Activated naive CD4-positive, alpha-beta T cell treated with anti-CD3 and anti-CD28 coated beads, Interleukin-2, amount 10 ng/mL, durations not matched to agents 5 hours and 36 hours (primary cell): Measurements from ENCODE around the gene METTL3. TPM values are rescaled to one million over a fixed set of nuclear protein-coding genes. Genes with fewer than 3 reads are reported as not detected.

ENCODE experiments used
- total RNA-seq, 2 experiments: library from RNA; stranded (reverse); gene quantifications; one replicate each; pipeline ENCODE4 v1.2.3, GENCODE V29; 2021

METTL3 gene
- 10 to 100 TPM; 74.7 to 77.7 TPM for total RNA-seq

GRCh38 chr14:21510735-21511657 is at the start of gene METTL3:
TSS of gene METTL3 (minus strand) at chr14:21511340. CDS start at chr14:21511223, 117 bp downstream.

DNA sequence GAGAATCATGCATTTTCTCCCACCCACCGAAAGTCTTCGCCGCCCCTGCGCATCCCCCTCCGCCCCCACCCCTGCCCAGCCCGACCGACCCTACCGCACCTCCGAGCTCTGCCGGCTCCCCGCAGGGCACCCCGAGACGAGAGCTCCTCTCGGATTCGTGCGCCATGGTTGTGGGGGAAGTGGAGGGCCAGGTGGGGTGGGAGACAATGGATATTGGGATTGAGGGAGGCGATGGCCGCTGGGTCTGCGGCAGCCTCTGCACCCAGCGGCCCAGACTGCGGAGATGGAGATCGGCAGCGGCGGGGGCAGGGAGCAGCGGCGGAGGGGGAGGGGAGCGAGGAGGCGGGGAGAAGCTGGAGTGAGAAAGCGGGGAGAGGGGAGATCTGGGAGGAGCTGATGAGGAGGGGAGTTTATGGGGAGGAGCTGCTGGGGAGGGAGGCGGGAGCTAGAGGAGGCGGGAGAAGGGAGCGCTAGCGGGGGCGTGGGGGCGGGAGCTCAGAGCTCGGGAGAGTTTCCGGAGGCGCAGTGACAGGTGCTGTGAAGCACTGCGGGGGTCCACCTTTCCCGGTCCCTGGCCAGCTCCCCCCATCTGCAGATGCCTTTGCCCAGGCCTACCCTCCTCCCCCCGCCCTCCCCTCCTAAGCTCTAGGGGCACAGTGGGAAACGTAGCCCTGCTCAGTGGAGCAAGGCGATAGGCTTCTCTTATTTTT is 15.0 kb upstream of the METTL3 start, which contains the start of gene SALL2:
Gene SALL2, minus strand, starts transcription at position 385 of the 710 bp plus-strand sequence. Its CDS starts 219 bp downstream, at position 166.

DNA sequence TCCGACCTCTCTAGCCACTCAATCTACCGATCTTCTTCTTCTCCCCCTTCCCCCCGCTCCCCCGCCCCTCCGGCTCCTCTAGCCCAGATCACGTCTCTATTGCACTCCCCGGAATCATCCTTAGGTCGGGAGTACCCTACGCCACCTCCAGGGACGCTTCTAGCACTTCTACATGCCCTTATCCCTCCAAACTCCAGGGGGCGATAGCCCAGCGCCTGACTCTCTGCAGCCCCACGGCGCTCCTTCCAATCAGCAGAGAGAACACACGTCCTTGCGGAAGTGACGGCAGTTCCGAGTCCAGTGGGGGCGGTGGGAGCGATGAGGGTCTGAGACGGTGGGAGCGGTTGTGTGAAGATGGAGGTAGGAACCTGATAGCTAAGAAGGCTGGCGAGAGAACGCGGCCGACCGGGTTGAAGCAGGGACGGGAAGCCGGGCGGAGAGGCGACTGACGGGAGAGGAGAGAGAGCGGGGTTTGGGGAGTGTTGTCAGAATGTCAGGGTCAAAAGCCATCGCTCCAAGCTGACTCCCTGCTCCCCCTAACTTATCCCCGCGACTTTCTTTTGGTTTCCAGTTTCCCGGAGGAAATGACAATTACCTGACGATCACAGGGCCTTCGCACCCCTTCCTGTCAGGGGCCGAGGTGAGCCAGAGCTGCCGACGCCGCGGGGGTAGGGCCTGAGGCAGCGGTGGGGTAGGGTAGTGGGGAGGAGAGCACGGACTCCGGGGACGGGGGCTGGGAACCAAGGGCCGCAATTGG is 34.0 kb downstream of the METTL3 start, which contains the start of the genes RAB2B and TOX4:
Gene RAB2B, minus strand, starts transcription at position 35 of the 757 bp plus-strand sequence. CDS start 87 bp downstream, outside the sequence.
Gene TOX4, plus strand, starts transcription at position 271 of the 757 bp plus-strand sequence. Its CDS starts 84 bp downstream, at position 355.

DNA sequence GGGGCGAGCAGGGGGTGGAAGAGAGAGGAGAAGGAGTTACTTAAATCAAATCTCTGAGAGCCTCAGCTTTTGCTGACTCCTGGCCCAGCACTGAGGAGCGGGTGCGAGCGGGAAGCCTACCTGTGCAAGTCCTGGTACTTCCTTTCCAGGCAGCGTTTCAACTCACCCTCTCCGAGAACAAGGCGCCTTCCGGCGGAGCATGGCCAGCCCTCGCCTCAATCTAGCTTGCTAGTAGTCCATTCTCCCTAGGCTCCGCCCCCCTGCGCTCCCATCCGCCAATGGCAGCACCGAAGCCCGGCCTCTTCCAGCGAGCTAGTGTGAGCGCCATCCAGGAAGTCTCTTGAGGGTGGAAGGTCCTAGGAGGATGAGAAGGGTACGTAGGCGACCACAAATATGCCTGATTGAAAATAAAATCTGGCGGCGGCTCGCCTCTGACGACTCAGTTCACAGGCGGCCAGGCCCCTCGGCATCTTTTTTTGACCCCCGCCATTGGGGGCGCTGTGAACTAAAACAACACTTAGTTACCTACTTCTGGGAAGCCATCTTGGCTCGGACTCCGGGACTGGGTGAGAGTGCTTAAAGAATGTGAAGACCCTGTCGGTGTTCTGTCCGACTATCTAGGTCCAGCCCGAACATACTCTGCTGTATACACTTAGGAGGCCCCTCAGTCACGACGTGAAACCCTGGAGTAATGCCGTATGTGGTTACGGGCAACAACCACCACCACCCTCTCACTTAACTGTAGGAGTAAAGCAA is 55.0 kb downstream of the METTL3 start, which contains the start of gene CHD8:
Gene CHD8, minus strand, starts transcription at position 212 of the 756 bp plus-strand sequence. CDS start 24,480 bp downstream, outside the sequence.

Other genes with a start within 250 kb of the METTL3 start
- 100 to 1,000 TPM; 543 to 544 TPM for gene HNRNPC, start 241.9 kb downstream of the METTL3 start, total RNA-seq
- gene RPGRIP1, start 231.3 kb downstream of the METTL3 start, total RNA-seq, result not detected
- gene SUPT16H, start 127.3 kb downstream of the METTL3 start, total RNA-seq, result 100 to 1,000 TPM; 105 TPM
- gene CHD8, start 55.2 kb downstream of the METTL3 start, total RNA-seq, result 100 to 1,000 TPM; 112 to 116 TPM
- 10 to 100 TPM; 23.1 to 27.3 TPM for gene RAB2B, start 34.4 kb downstream of the METTL3 start, total RNA-seq
- 10 to 100 TPM; 81.5 to 91.0 TPM for gene TOX4, start 34.1 kb downstream of the METTL3 start, total RNA-seq
- 1 to 10 TPM; 3.1 to 3.7 TPM for gene SALL2, start 15.0 kb upstream of the METTL3 start, total RNA-seq
- gene OR10G3, start 68.7 kb upstream of the METTL3 start, total RNA-seq, result not detected
- not detected for gene OR10G2, start 123.6 kb upstream of the METTL3 start, total RNA-seq
- gene OR4E2, start 142.5 kb upstream of the METTL3 start, total RNA-seq, result not detected
- gene OR4E1, start 162.5 kb upstream of the METTL3 start, total RNA-seq, result under 1 TPM in 1 of 2 experiments, not detected in 1; 0.08 TPM